Osteocyte (in vitro differentiated cells): ENCODE data around the gene CREB3L1. TPM values are rescaled to one million over a fixed set of nuclear protein-coding genes. Genes with fewer than 3 reads are reported as not detected.

Experiments used
- DNase-seq: peaks from one replicate; pipeline ENCODE4 v3.0.0; 2021; ENCODE audit warnings: mixed read lengths; ENCODE audit not compliant: unreplicated experiment; ENCODE audit errors: extremely low spot score
- H3K27ac Mint-ChIP-seq: one replicate; pipeline ENCODE4 v1.8.0; 2021; ENCODE audit warnings: mild to moderate bottlenecking, mixed read lengths; ENCODE audit not compliant: unreplicated experiment
- H3K27me3 Mint-ChIP-seq: one replicate; pipeline ENCODE4 v1.8.0; 2021; ENCODE audit warnings: mixed read lengths; ENCODE audit not compliant: unreplicated experiment
- H3K36me3 Mint-ChIP-seq: one replicate; pipeline ENCODE4 v1.8.0; 2021; ENCODE audit warnings: mixed read lengths; ENCODE audit not compliant: unreplicated experiment
- H3K4me1 Mint-ChIP-seq: one replicate; pipeline ENCODE4 v1.8.0; 2021; ENCODE audit warnings: mixed read lengths; ENCODE audit not compliant: unreplicated experiment
- H3K4me3 Mint-ChIP-seq: one replicate; pipeline ENCODE4 v1.8.0; 2021; ENCODE audit warnings: mild to moderate bottlenecking, moderate library complexity, mixed read lengths; ENCODE audit not compliant: unreplicated experiment
- H3K9me3 Mint-ChIP-seq: one replicate; pipeline ENCODE4 v1.8.0; 2021; ENCODE audit warnings: mixed read lengths; ENCODE audit not compliant: unreplicated experiment
- CTCF ChIP-seq: fragments of 200-600 bp; sonication (generic); IDR thresholded peaks from 2 replicates; pipeline ENCODE4 v1.5.0; 2021; ENCODE audit warnings: antibody characterized with exemption, mild to moderate bottlenecking, moderate library complexity
- total RNA-seq: library from RNA; stranded (reverse); gene quantifications from 2 replicates; pipeline ENCODE4 v1.2.1, GENCODE V29; 2021

The CREB3L1 gene
- total RNA-seq, 1 donor from 2014 or later: 77.0 TPM

- no peaks in the 10 kb centered on the region for H3K9me3 Mint-ChIP-seq
- no peaks in the 10 kb centered on the region for H3K36me3 Mint-ChIP-seq
- no peak overlapping the region for H3K4me3 Mint-ChIP-seq
These were observed 90.4 kb downstream of the CREB3L1 start for GRCh38 chr11:46367916-46368267.

GRCh38 chr11:46369458-46370152 lies 92.1 kb downstream of the CREB3L1 start:
- Mint-ChIP-seq H3K4me1 (peaks cover 30% of the 10 kb centered on the region), H3K27ac (no peak overlapping the region), H3K9me3 (no peaks in the 10 kb centered on the region), H3K4me3 (no peak overlapping the region), H3K27me3 (no peaks in the 10 kb centered on the region), H3K36me3 (no peaks in the 10 kb centered on the region)
- no peak for DNase-seq
- peak; percentile 90 for TF ChIP-seq CTCF

More at GRCh38 chr11:46367916-46368267, 90.4 kb downstream of the CREB3L1 start:
- DNase-seq: no peak
- H3K27ac Mint-ChIP-seq: no peak overlapping the region
- peak; percentile 4 for TF ChIP-seq CTCF
- H3K27me3 Mint-ChIP-seq: no peaks in the 10 kb centered on the region
- peaks cover 42% of the 10 kb centered on the region for H3K4me1 Mint-ChIP-seq

- no peak overlapping the region for H3K4me3 Mint-ChIP-seq
- H3K27ac Mint-ChIP-seq: no peak overlapping the region
- peaks cover 28% of the 10 kb centered on the region for H3K4me1 Mint-ChIP-seq
- H3K9me3 Mint-ChIP-seq: no peaks in the 10 kb centered on the region
- no peak for TF ChIP-seq CTCF
- H3K27me3 Mint-ChIP-seq: no peaks in the 10 kb centered on the region
- no peak for DNase-seq
- peaks cover 3% of the 10 kb centered on the region for H3K36me3 Mint-ChIP-seq
These were observed 92.8 kb downstream of the CREB3L1 start for GRCh38 chr11:46370253-46370652.

Other genes with a start within 250 kb of the CREB3L1 start
- 40.8 and 52.2 TPM in 2 replicates for gene PHF21A, start 156.2 kb upstream of the CREB3L1 start, total RNA-seq
- gene DGKZ, start 69.8 kb downstream of the CREB3L1 start, total RNA-seq: 48.6 and 49.9 TPM in 2 replicates
- 163 and 171 TPM in 2 replicates for gene MDK, start 104.0 kb downstream of the CREB3L1 start, total RNA-seq
- gene CHRM4, start 114.1 kb downstream of the CREB3L1 start, total RNA-seq: 0.21 TPM in 1 of 2 replicates, not detected in the other